ENCODE measurements around the gene RNASEL. TPM values are rescaled to one million over a fixed set of nuclear protein-coding genes. Genes with fewer than 3 reads are reported as not detected.

RNASEL gene
- 8.7 TPM for total RNA-seq

GRCh38 chr1:182588500-182589396, at the start of gene RNASEL:
Gene RNASEL, minus strand, starts transcription at chr1:182589256. Its CDS starts 2,450 bp downstream, at chr1:182586806.

GRCh38 chr1:182604175-182605164, 15.4 kb upstream of the RNASEL start, which contains the start of gene RGS16:
Gene RGS16, minus strand, starts transcription at chr1:182604389. Its CDS starts 130 bp downstream, at chr1:182604259.

Small RNA genes lying within 50 kb of the gene (small RNA-seq; reads per million reads assigned to genes)
- not detected for gene RF00017 (ENCODE audit: low replicate concordance)

Other genes with a start within 250 kb of the RNASEL start
- gene GLUL, start 197.5 kb downstream of the RNASEL start, total RNA-seq, result 399 TPM
- not detected for gene TEDDM1, start 188.6 kb downstream of the RNASEL start, total RNA-seq
- not detected for gene RGSL1, start 139.1 kb downstream of the RNASEL start, total RNA-seq
- 3.7 TPM for gene RGS16, start 15.1 kb upstream of the RNASEL start, total RNA-seq
- gene RGS8, start 95.3 kb upstream of the RNASEL start, total RNA-seq, result not detected
- 11.4 TPM for gene NPL, start 200.5 kb upstream of the RNASEL start, total RNA-seq

Data from metanephros (tissue), 2 donors.